ENCODE measurements around the gene DDA1.

- TF ChIP-seq CTCF (IDR thresholded peaks at IDR 0.05) (no peak), POLR2A (IDR thresholded peaks at IDR 0.05) (no peak)
These were observed 43.4 kb downstream of the DDA1 start for GRCh38 chr19:17352608-17353280.

All from lower leg skin (tissue), 3 donors.